Mammary epithelial cell (primary cell): ENCODE data around the gene GCAT.

Experiments
- EZH2 ChIP-seq: IDR thresholded peaks from 2 replicates; pipeline ENCODE4 v1.6.1; 2012; ENCODE audit warnings: low read length, inconsistent platforms, borderline replicate concordance
- TF ChIP-seq, protein P1 (sequence below), 2 donors: IDR thresholded peaks in 1 of 2; conservative IDR thresholded peaks in 1 of 2; 2 replicates each; pipeline ENCODE4 v1.5.1; 2011 to 2012; ENCODE audit warnings: inconsistent platforms in 2 of 2, low read length in 2 of 2, mild to moderate bottlenecking in 2 of 2, control low read depth in 1 of 2, low read depth in 1 of 2; ENCODE audit not compliant: insufficient read depth in 1 of 2; ENCODE audit errors: extremely low read depth in 1 of 2

DNA sequence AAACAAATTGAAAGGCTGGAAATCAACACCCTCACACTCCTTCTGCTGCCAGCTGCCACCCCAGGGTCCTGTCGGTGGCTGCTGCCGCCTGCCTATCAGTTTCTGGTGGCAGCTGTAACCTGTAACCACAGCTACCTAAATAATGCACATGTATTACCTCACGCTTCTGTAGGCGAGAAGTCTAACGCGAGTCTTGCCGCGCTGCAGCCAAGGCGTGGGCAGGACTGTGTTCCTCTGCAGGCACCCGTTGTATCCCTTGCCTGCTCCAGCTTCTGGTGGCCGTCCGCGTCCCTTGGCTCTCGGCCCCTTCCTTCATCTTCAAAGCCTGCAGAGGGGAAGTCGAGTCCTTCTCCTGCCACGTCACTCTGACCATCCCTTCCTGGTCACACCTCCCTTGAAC, 44.1 kb upstream of the GCAT start:
- TF ChIP-seq, protein P1, sequence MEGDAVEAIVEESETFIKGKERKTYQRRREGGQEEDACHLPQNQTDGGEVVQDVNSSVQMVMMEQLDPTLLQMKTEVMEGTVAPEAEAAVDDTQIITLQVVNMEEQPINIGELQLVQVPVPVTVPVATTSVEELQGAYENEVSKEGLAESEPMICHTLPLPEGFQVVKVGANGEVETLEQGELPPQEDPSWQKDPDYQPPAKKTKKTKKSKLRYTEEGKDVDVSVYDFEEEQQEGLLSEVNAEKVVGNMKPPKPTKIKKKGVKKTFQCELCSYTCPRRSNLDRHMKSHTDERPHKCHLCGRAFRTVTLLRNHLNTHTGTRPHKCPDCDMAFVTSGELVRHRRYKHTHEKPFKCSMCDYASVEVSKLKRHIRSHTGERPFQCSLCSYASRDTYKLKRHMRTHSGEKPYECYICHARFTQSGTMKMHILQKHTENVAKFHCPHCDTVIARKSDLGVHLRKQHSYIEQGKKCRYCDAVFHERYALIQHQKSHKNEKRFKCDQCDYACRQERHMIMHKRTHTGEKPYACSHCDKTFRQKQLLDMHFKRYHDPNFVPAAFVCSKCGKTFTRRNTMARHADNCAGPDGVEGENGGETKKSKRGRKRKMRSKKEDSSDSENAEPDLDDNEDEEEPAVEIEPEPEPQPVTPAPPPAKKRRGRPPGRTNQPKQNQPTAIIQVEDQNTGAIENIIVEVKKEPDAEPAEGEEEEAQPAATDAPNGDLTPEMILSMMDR (conservative IDR thresholded peaks at IDR 0.05 in 1 of 2, IDR thresholded peaks at IDR 0.05 in 1 of 2; ENCODE audit: extremely low read depth in 1 of 2, insufficient read depth in 1 of 2, low read depth in 1 of 2, low read length in 2 of 2): no peak
- no peak for TF ChIP-seq EZH2
